ENCODE results near the gene LIX1.

- TF ChIP-seq, protein P1, sequence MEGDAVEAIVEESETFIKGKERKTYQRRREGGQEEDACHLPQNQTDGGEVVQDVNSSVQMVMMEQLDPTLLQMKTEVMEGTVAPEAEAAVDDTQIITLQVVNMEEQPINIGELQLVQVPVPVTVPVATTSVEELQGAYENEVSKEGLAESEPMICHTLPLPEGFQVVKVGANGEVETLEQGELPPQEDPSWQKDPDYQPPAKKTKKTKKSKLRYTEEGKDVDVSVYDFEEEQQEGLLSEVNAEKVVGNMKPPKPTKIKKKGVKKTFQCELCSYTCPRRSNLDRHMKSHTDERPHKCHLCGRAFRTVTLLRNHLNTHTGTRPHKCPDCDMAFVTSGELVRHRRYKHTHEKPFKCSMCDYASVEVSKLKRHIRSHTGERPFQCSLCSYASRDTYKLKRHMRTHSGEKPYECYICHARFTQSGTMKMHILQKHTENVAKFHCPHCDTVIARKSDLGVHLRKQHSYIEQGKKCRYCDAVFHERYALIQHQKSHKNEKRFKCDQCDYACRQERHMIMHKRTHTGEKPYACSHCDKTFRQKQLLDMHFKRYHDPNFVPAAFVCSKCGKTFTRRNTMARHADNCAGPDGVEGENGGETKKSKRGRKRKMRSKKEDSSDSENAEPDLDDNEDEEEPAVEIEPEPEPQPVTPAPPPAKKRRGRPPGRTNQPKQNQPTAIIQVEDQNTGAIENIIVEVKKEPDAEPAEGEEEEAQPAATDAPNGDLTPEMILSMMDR (IDR thresholded peaks at IDR 0.05) = no peak
- TF ChIP-seq POLR2AphosphoS5 (IDR thresholded peaks at IDR 0.05; ENCODE audit: insufficient read depth in 1 of 2, low read depth in 1 of 2) (no peak), POLR2A (IDR thresholded peaks at IDR 0.05) (no peak)
These were observed 41.9 kb downstream of the LIX1 start for GRCh38 chr5:97100476-97100875.

All from vagina (tissue), 2 donors.